Embryonic facial prominence (tissue), 1 donor: ENCODE data around the gene RSBN1.
"Not testable (repeated sequence)": the region's sequence is repeated elsewhere in the genome, so short reads cannot be mapped to it uniquely, and the experiment has no call there.

ENCODE experiments used
- DNase-seq: peaks from one replicate; pipeline ENCODE4 v3.0.0-alpha.2; 2016; ENCODE audit errors: extremely low spot score

Gene RSBN1

GRCh38 chr1:113811888-113812660, at the start of gene RSBN1:
RSBN1 (minus strand) TSS chr1:113812476; CDS start chr1:113812412, 64 bp downstream.
- DNase-seq: peak; percentile 98

GRCh38 chr1:113861641-113862040, 49.4 kb upstream of the RSBN1 start:
- DNase-seq: no peak

GRCh38 chr1:113860891-113861290, 48.6 kb upstream of the RSBN1 start:
- no peak for DNase-seq

GRCh38 chr1:113859478-113860175, 47.4 kb upstream of the RSBN1 start:
- DNase-seq: no peak

GRCh38 chr1:113858982-113859381, 46.7 kb upstream of the RSBN1 start:
- DNase-seq: no peak

- DNase-seq: no peak
Observed at GRCh38 chr1:113858418-113858817, 46.1 kb upstream of the RSBN1 start.

GRCh38 chr1:113857776-113858175, 45.5 kb upstream of the RSBN1 start:
- no peak for DNase-seq

GRCh38 chr1:113856401-113856790, 44.1 kb upstream of the RSBN1 start:
- DNase-seq: no peak

GRCh38 chr1:113855630-113856400, 43.5 kb upstream of the RSBN1 start:
- no peak for DNase-seq

- DNase-seq: no peak
Observed at GRCh38 chr1:113854234-113854633, 42.0 kb upstream of the RSBN1 start.

GRCh38 chr1:113852694-113853093, 40.4 kb upstream of the RSBN1 start:
- not testable (repeated sequence) for DNase-seq

- DNase-seq: no peak
Observed at GRCh38 chr1:113850127-113850796, 38.0 kb upstream of the RSBN1 start.

GRCh38 chr1:113849072-113849471, 36.8 kb upstream of the RSBN1 start:
- no peak for DNase-seq

GRCh38 chr1:113846391-113847035, 34.2 kb upstream of the RSBN1 start:
- no peak for DNase-seq

GRCh38 chr1:113836534-113836933, 24.3 kb upstream of the RSBN1 start:
- DNase-seq: no peak

- DNase-seq: no peak
Observed at GRCh38 chr1:113835686-113836290, 23.5 kb upstream of the RSBN1 start.

GRCh38 chr1:113834716-113835115, 22.4 kb upstream of the RSBN1 start:
- DNase-seq: no peak

GRCh38 chr1:113830039-113830438, 17.8 kb upstream of the RSBN1 start:
- DNase-seq: no peak

GRCh38 chr1:113821916-113822315, 9.6 kb upstream of the RSBN1 start:
- DNase-seq: no peak

- DNase-seq: no peak
Observed at GRCh38 chr1:113818578-113818977, 6.3 kb upstream of the RSBN1 start.

- no peak for DNase-seq
Observed at GRCh38 chr1:113813218-113813617, 942 bp upstream of the RSBN1 start.
